ENCODE data around the gene INO80B.

The INO80B gene

GRCh38 chr2:74427551-74427950, 27.3 kb upstream of the INO80B start:
- Histone ChIP-seq H3K36me3 (no peaks in the 10 kb centered on the region), H3K4me1 (ENCODE audit: control insufficient read depth in 1 of 2, insufficient read depth in 1 of 2, low read depth in 1 of 2, low read length in 1 of 2) (no peaks in the 10 kb centered on the region), H3K27me3 (peaks cover 10% of the 10 kb centered on the region), H3K9me3 (no peaks in the 10 kb centered on the region), H3K4me3 (ENCODE audit: low read depth in 1 of 2, low read length in 1 of 2) (no peak overlapping the region), H3K27ac (no peak overlapping the region)
- no peak for TF ChIP-seq CTCF (IDR thresholded peaks at IDR 0.05)

GRCh38 chr2:74428675-74429074, 26.2 kb upstream of the INO80B start:
- Histone ChIP-seq H3K36me3 (no peaks in the 10 kb centered on the region), H3K4me3 (ENCODE audit: low read depth in 1 of 2, low read length in 1 of 2) (no peak overlapping the region), H3K4me1 (ENCODE audit: control insufficient read depth in 1 of 2, insufficient read depth in 1 of 2, low read depth in 1 of 2, low read length in 1 of 2) (no peaks in the 10 kb centered on the region), H3K9me3 (no peaks in the 10 kb centered on the region), H3K27ac (no peak overlapping the region), H3K27me3 (no peaks in the 10 kb centered on the region)
- TF ChIP-seq CTCF (IDR thresholded peaks at IDR 0.05) = no peak

GRCh38 chr2:74429487-74430451, 25.1 kb upstream of the INO80B start:
- no peaks in the 10 kb centered on the region for H3K4me1 ChIP-seq (ENCODE audit: control insufficient read depth in 1 of 2, insufficient read depth in 1 of 2, low read depth in 1 of 2, low read length in 1 of 2)
- no peaks in the 10 kb centered on the region for H3K36me3 ChIP-seq

GRCh38 chr2:74430502-74430901, 24.4 kb upstream of the INO80B start:
- H3K27me3 ChIP-seq = no peaks in the 10 kb centered on the region
- no peak overlapping the region for H3K4me3 ChIP-seq (ENCODE audit: low read depth in 1 of 2, low read length in 1 of 2)
- no peaks in the 10 kb centered on the region for H3K36me3 ChIP-seq
- no peaks in the 10 kb centered on the region for H3K4me1 ChIP-seq (ENCODE audit: control insufficient read depth in 1 of 2, insufficient read depth in 1 of 2, low read depth in 1 of 2, low read length in 1 of 2)
- no peak overlapping the region for H3K27ac ChIP-seq
- no peaks in the 10 kb centered on the region for H3K9me3 ChIP-seq
- TF ChIP-seq CTCF (IDR thresholded peaks at IDR 0.05) = no peak

More at GRCh38 chr2:74429487-74430451, 25.1 kb upstream of the INO80B start:
- TF ChIP-seq CTCF (IDR thresholded peaks at IDR 0.05) = no peak
- Histone ChIP-seq H3K4me3 (ENCODE audit: low read depth in 1 of 2, low read length in 1 of 2) (no peak overlapping the region), H3K27me3 (no peaks in the 10 kb centered on the region), H3K9me3 (no peaks in the 10 kb centered on the region), H3K27ac (no peak overlapping the region)

GRCh38 chr2:74436111-74436805, 18.6 kb upstream of the INO80B start:
- Histone ChIP-seq H3K9me3 (no peaks in the 10 kb centered on the region), H3K27me3 (peaks cover 42% of the 10 kb centered on the region), H3K4me3 (ENCODE audit: low read depth in 1 of 2, low read length in 1 of 2) (no peak overlapping the region), H3K4me1 (ENCODE audit: control insufficient read depth in 1 of 2, insufficient read depth in 1 of 2, low read depth in 1 of 2, low read length in 1 of 2) (peaks cover 5 to 9% of the 10 kb centered on the region in 2 experiments), H3K27ac (no peak overlapping the region), H3K36me3 (no peaks in the 10 kb centered on the region)
- TF ChIP-seq CTCF (IDR thresholded peaks at IDR 0.05) = no peak

Measured in neutrophil (primary cell).